ENCODE results near the gene TSHR.

Gene TSHR

GRCh38 chr14:81091139-81091538, 135.7 kb downstream of the TSHR start:
- no peak overlapping the region for H3K4me3 ChIP-seq (ENCODE audit: low read depth in 1 of 5, low read length in 5 of 5)
- H3K9me3 ChIP-seq (ENCODE audit: control insufficient read depth in 5 of 5, low read length in 5 of 5) = no peaks in the 10 kb centered on the region
- H3K27me3 ChIP-seq (ENCODE audit: control insufficient read depth in 5 of 5, insufficient read depth in 4 of 5, low read length in 5 of 5) = no peaks in the 10 kb centered on the region
- no peak overlapping the region for H3K27ac ChIP-seq (ENCODE audit: low read depth, low read length)
- H3K4me1 ChIP-seq (ENCODE audit: control insufficient read depth in 5 of 5, insufficient read depth in 5 of 5, low read length in 5 of 5) = no peaks in the 10 kb centered on the region
- no peaks in the 10 kb centered on the region for H3K36me3 ChIP-seq (ENCODE audit: control insufficient read depth in 5 of 5, insufficient read depth in 5 of 5, low read length in 5 of 5)
- no peak overlapping the region for H3K9ac ChIP-seq (ENCODE audit: low read length in 5 of 5)

GRCh38 chr14:81091660-81092059, 136.2 kb downstream of the TSHR start:
- H3K9me3 ChIP-seq (ENCODE audit: control insufficient read depth in 5 of 5, low read length in 5 of 5) = no peaks in the 10 kb centered on the region
- H3K27me3 ChIP-seq (ENCODE audit: control insufficient read depth in 5 of 5, insufficient read depth in 4 of 5, low read length in 5 of 5) = no peaks in the 10 kb centered on the region
- no peak overlapping the region for H3K9ac ChIP-seq (ENCODE audit: low read length in 5 of 5)
- no peaks in the 10 kb centered on the region for H3K36me3 ChIP-seq (ENCODE audit: control insufficient read depth in 5 of 5, insufficient read depth in 5 of 5, low read length in 5 of 5)
- no peak overlapping the region for H3K4me3 ChIP-seq (ENCODE audit: low read depth in 1 of 5, low read length in 5 of 5)
- no peak overlapping the region for H3K27ac ChIP-seq (ENCODE audit: low read depth, low read length)
- H3K4me1 ChIP-seq (ENCODE audit: control insufficient read depth in 5 of 5, insufficient read depth in 5 of 5, low read length in 5 of 5) = no peaks in the 10 kb centered on the region

- H3K4me3 ChIP-seq (ENCODE audit: low read depth in 1 of 5, low read length in 5 of 5) = no peak overlapping the region
- no peaks in the 10 kb centered on the region for H3K9me3 ChIP-seq (ENCODE audit: control insufficient read depth in 5 of 5, low read length in 5 of 5)
- H3K4me1 ChIP-seq (ENCODE audit: control insufficient read depth in 5 of 5, insufficient read depth in 5 of 5, low read length in 5 of 5) = no peaks in the 10 kb centered on the region
- no peaks in the 10 kb centered on the region for H3K27me3 ChIP-seq (ENCODE audit: control insufficient read depth in 5 of 5, insufficient read depth in 4 of 5, low read length in 5 of 5)
- no peak overlapping the region for H3K27ac ChIP-seq (ENCODE audit: low read depth, low read length)
- H3K36me3 ChIP-seq (ENCODE audit: control insufficient read depth in 5 of 5, insufficient read depth in 5 of 5, low read length in 5 of 5) = no peaks in the 10 kb centered on the region
- H3K9ac ChIP-seq (ENCODE audit: low read length in 5 of 5) = no peak overlapping the region
These were observed 138.2 kb downstream of the TSHR start for GRCh38 chr14:81093651-81094050.

GRCh38 chr14:81095539-81095938, 140.1 kb downstream of the TSHR start:
- no peak overlapping the region for H3K9ac ChIP-seq (ENCODE audit: low read length in 5 of 5)
- H3K36me3 ChIP-seq (ENCODE audit: control insufficient read depth in 5 of 5, insufficient read depth in 5 of 5, low read length in 5 of 5) = no peaks in the 10 kb centered on the region
- no peaks in the 10 kb centered on the region for H3K9me3 ChIP-seq (ENCODE audit: control insufficient read depth in 5 of 5, low read length in 5 of 5)
- H3K27ac ChIP-seq (ENCODE audit: low read depth, low read length) = no peak overlapping the region
- no peaks in the 10 kb centered on the region for H3K27me3 ChIP-seq (ENCODE audit: control insufficient read depth in 5 of 5, insufficient read depth in 4 of 5, low read length in 5 of 5)
- no peak overlapping the region for H3K4me3 ChIP-seq (ENCODE audit: low read depth in 1 of 5, low read length in 5 of 5)
- H3K4me1 ChIP-seq (ENCODE audit: control insufficient read depth in 5 of 5, insufficient read depth in 5 of 5, low read length in 5 of 5) = no peaks in the 10 kb centered on the region

- no peaks in the 10 kb centered on the region for H3K9me3 ChIP-seq (ENCODE audit: control insufficient read depth in 5 of 5, low read length in 5 of 5)
- H3K27me3 ChIP-seq (ENCODE audit: control insufficient read depth in 5 of 5, insufficient read depth in 4 of 5, low read length in 5 of 5) = no peaks in the 10 kb centered on the region
- no peaks in the 10 kb centered on the region for H3K4me1 ChIP-seq (ENCODE audit: control insufficient read depth in 5 of 5, insufficient read depth in 5 of 5, low read length in 5 of 5)
- H3K27ac ChIP-seq (ENCODE audit: low read depth, low read length) = no peak overlapping the region
- no peak overlapping the region for H3K9ac ChIP-seq (ENCODE audit: low read length in 5 of 5)
- H3K36me3 ChIP-seq (ENCODE audit: control insufficient read depth in 5 of 5, insufficient read depth in 5 of 5, low read length in 5 of 5) = no peaks in the 10 kb centered on the region
- no peak overlapping the region for H3K4me3 ChIP-seq (ENCODE audit: low read depth in 1 of 5, low read length in 5 of 5)
These were observed 141.2 kb downstream of the TSHR start for GRCh38 chr14:81096656-81097055.

GRCh38 chr14:81102217-81102616, 146.8 kb downstream of the TSHR start:
- Histone ChIP-seq H3K36me3 (ENCODE audit: control insufficient read depth in 5 of 5, insufficient read depth in 5 of 5, low read length in 5 of 5) (no peaks in the 10 kb centered on the region), H3K9me3 (ENCODE audit: control insufficient read depth in 5 of 5, low read length in 5 of 5) (no peaks in the 10 kb centered on the region), H3K4me3 (ENCODE audit: low read depth in 1 of 5, low read length in 5 of 5) (no peak overlapping the region), H3K9ac (ENCODE audit: low read length in 5 of 5) (no peak overlapping the region), H3K27me3 (ENCODE audit: control insufficient read depth in 5 of 5, insufficient read depth in 4 of 5, low read length in 5 of 5) (no peaks in the 10 kb centered on the region), H3K4me1 (ENCODE audit: control insufficient read depth in 5 of 5, insufficient read depth in 5 of 5, low read length in 5 of 5) (peaks cover 0 to 27% (median 14%) of the 10 kb centered on the region in 5 donors), H3K27ac (ENCODE audit: low read depth, low read length) (no peak overlapping the region)

GRCh38 chr14:81103443-81103842, 148.0 kb downstream of the TSHR start:
- no peaks in the 10 kb centered on the region for H3K36me3 ChIP-seq (ENCODE audit: control insufficient read depth in 5 of 5, insufficient read depth in 5 of 5, low read length in 5 of 5)
- no peak overlapping the region for H3K9ac ChIP-seq (ENCODE audit: low read length in 5 of 5)
- H3K27me3 ChIP-seq (ENCODE audit: control insufficient read depth in 5 of 5, insufficient read depth in 4 of 5, low read length in 5 of 5) = no peaks in the 10 kb centered on the region
- no peak overlapping the region for H3K27ac ChIP-seq (ENCODE audit: low read depth, low read length)
- no peak overlapping the region for H3K4me3 ChIP-seq (ENCODE audit: low read depth in 1 of 5, low read length in 5 of 5)
- H3K4me1 ChIP-seq (ENCODE audit: control insufficient read depth in 5 of 5, insufficient read depth in 5 of 5, low read length in 5 of 5) = peaks cover 0 to 37% (median 14%) of the 10 kb centered on the region in 5 donors
- H3K9me3 ChIP-seq (ENCODE audit: control insufficient read depth in 5 of 5, low read length in 5 of 5) = no peaks in the 10 kb centered on the region

GRCh38 chr14:81105378-81105777, 150.0 kb downstream of the TSHR start:
- Histone ChIP-seq H3K9ac (ENCODE audit: low read length in 5 of 5) (no peak overlapping the region), H3K4me3 (ENCODE audit: low read depth in 1 of 5, low read length in 5 of 5) (no peak overlapping the region), H3K4me1 (ENCODE audit: control insufficient read depth in 5 of 5, insufficient read depth in 5 of 5, low read length in 5 of 5) (peaks cover 0 to 40% (median 14%) of the 10 kb centered on the region in 5 donors), H3K9me3 (ENCODE audit: control insufficient read depth in 5 of 5, low read length in 5 of 5) (no peaks in the 10 kb centered on the region), H3K27ac (ENCODE audit: low read depth, low read length) (no peak overlapping the region), H3K36me3 (ENCODE audit: control insufficient read depth in 5 of 5, insufficient read depth in 5 of 5, low read length in 5 of 5) (no peaks in the 10 kb centered on the region), H3K27me3 (ENCODE audit: control insufficient read depth in 5 of 5, insufficient read depth in 4 of 5, low read length in 5 of 5) (no peaks in the 10 kb centered on the region)

- no peaks in the 10 kb centered on the region for H3K27me3 ChIP-seq (ENCODE audit: control insufficient read depth in 5 of 5, insufficient read depth in 4 of 5, low read length in 5 of 5)
- no peaks in the 10 kb centered on the region for H3K36me3 ChIP-seq (ENCODE audit: control insufficient read depth in 5 of 5, insufficient read depth in 5 of 5, low read length in 5 of 5)
- H3K9ac ChIP-seq (ENCODE audit: low read length in 5 of 5) = no peak overlapping the region
- no peaks in the 10 kb centered on the region for H3K9me3 ChIP-seq (ENCODE audit: control insufficient read depth in 5 of 5, low read length in 5 of 5)
- no peak overlapping the region for H3K27ac ChIP-seq (ENCODE audit: low read depth, low read length)
- peaks cover 0 to 40% (median 14%) of the 10 kb centered on the region in 5 donors for H3K4me1 ChIP-seq (ENCODE audit: control insufficient read depth in 5 of 5, insufficient read depth in 5 of 5, low read length in 5 of 5)
- H3K4me3 ChIP-seq (ENCODE audit: low read depth in 1 of 5, low read length in 5 of 5) = no peak overlapping the region
These were observed 150.5 kb downstream of the TSHR start for GRCh38 chr14:81105961-81106360.

GRCh38 chr14:81110186-81110585, 154.8 kb downstream of the TSHR start:
- Histone ChIP-seq H3K9ac (ENCODE audit: low read length in 5 of 5) (no peak overlapping the region), H3K36me3 (ENCODE audit: control insufficient read depth in 5 of 5, insufficient read depth in 5 of 5, low read length in 5 of 5) (no peaks in the 10 kb centered on the region), H3K4me1 (ENCODE audit: control insufficient read depth in 5 of 5, insufficient read depth in 5 of 5, low read length in 5 of 5) (peaks cover 0 to 36% (median 8%) of the 10 kb centered on the region in 5 donors)

GRCh38 chr14:81113176-81113575, 157.8 kb downstream of the TSHR start:
- no peaks in the 10 kb centered on the region for H3K27me3 ChIP-seq (ENCODE audit: control insufficient read depth in 5 of 5, insufficient read depth in 4 of 5, low read length in 5 of 5)
- no peaks in the 10 kb centered on the region for H3K36me3 ChIP-seq (ENCODE audit: control insufficient read depth in 5 of 5, insufficient read depth in 5 of 5, low read length in 5 of 5)
- no peak overlapping the region for H3K27ac ChIP-seq (ENCODE audit: low read depth, low read length)
- H3K4me1 ChIP-seq (ENCODE audit: control insufficient read depth in 5 of 5, insufficient read depth in 5 of 5, low read length in 5 of 5) = peaks cover 0 to 9% (median 0%) of the 10 kb centered on the region in 5 donors
- no peak overlapping the region for H3K9ac ChIP-seq (ENCODE audit: low read length in 5 of 5)
- H3K9me3 ChIP-seq (ENCODE audit: control insufficient read depth in 5 of 5, low read length in 5 of 5) = no peaks in the 10 kb centered on the region
- no peak overlapping the region for H3K4me3 ChIP-seq (ENCODE audit: low read depth in 1 of 5, low read length in 5 of 5)

More at GRCh38 chr14:81110186-81110585, 154.8 kb downstream of the TSHR start:
- H3K9me3 ChIP-seq (ENCODE audit: control insufficient read depth in 5 of 5, low read length in 5 of 5) = no peaks in the 10 kb centered on the region
- no peaks in the 10 kb centered on the region for H3K27me3 ChIP-seq (ENCODE audit: control insufficient read depth in 5 of 5, insufficient read depth in 4 of 5, low read length in 5 of 5)
- no peak overlapping the region for H3K27ac ChIP-seq (ENCODE audit: low read depth, low read length)
- H3K4me3 ChIP-seq (ENCODE audit: low read depth in 1 of 5, low read length in 5 of 5) = no peak overlapping the region

Data from subcutaneous abdominal adipose tissue (tissue), 5 donors.